ENCODE measurements around the gene ARHGEF16. TPM values are rescaled to one million over a fixed set of nuclear protein-coding genes. Genes with fewer than 3 reads are reported as not detected.

Gene ARHGEF16
- total RNA-seq, 2 experiments from 2014 or later, result not detected

DNA sequence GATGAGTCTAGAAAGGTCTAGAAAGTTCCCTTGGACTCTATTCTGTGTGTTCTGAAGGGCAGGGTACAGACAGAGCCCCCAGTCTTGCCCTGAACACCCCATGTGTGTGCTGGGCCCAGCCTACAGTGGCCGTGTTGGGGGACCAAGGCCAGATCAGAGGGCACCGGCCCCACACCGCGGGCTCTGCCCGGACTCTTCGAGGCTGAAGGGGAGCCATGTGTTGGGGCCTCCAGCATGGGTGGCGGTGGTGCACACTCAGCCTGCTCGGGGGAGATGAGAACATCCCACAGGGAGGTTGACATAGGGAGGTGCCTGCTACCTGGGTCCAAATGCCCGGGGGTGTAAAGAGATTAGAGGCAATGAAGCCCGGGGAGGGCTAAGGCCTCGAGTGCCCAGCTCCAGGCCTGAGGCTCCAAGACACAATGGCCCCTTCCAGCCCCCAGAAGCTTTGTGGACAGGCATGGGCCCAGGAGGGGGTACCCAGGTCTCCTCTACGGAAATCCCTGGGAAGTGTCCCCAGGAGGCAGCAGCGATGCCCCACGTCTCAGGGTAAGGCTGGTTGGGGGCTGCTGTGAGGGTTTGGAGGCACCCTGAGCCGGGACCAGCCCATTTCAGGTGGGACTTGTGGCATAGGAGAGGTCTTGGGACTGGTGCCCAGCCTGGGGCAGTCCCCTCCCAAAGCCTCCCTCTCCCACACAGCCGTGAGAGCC is 12.1 kb downstream of the ARHGEF16 start:
- H3K9me3 Mint-ChIP-seq, result no peaks in the 10 kb centered on the region
- CTCF ChIA-PET, result no interaction called here
- no peaks in the 10 kb centered on the region for H3K27me3 Mint-ChIP-seq
- POLR2A ChIA-PET, result no interaction called here
- H3K36me3 Mint-ChIP-seq (ENCODE audit: low read depth), result no peaks in the 10 kb centered on the region
- no peak for DNase-seq
- no peaks in the 10 kb centered on the region for H3K4me1 Mint-ChIP-seq
- no peak overlapping the region for H3K4me3 Mint-ChIP-seq
- H3K27ac Mint-ChIP-seq, result no peak overlapping the region

DNA sequence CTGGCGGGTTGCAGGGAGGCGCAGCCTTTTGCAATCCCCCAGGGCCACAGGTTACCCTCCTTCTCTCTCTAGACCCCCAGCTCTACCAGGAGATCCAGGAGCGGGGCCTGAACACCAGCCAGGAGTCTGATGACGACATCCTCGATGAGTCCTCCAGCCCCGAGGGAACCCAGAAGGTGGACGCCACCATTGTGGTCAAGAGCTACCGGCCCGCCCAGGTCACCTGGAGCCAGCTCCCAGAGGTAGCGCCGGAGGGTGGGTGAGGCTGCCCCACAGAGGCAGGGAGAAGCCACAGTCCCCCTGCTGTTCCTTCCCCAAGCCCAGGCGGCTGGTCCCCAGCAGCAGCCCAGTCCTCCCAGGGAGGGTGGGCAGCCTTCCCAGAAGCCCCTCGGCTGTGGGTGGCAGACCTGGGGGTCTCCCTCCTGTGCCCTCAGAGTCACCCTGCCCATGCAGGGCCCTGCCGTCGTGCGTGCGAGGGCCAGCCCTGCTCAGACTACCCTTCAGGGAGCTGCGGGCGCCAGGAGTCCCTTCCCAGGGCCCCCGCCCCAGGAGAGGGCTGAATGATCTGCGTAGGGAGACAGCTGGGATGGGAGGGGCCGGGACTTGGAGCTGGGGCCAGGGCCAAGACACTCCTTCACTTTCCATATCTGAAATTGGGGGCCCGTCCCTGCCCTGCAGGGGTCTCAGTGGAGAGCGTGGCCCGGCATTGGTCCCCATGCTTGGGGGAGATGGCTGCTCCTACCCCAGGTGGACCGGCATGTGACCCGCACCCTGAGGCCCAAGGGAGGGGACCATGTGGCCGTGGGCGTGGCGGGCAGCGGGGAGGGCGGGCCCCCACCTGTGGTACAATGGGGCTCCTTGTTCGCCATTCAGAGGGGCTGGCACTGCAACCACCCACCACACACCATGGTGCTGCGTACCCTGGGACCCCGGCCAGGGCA is 12.9 kb downstream of the ARHGEF16 start:
- Mint-ChIP-seq H3K27me3 (no peaks in the 10 kb centered on the region), H3K9me3 (no peaks in the 10 kb centered on the region)
- CTCF ChIA-PET, result no interaction called here

GRCh38 chr1:3468236-3469103 is 14.0 kb downstream of the ARHGEF16 start:
- H3K4me1 Mint-ChIP-seq, result no peaks in the 10 kb centered on the region

More for the DNA sequence above, 12.9 kb downstream of the ARHGEF16 start:
- H3K4me3 Mint-ChIP-seq, result no peak overlapping the region
- POLR2A ChIA-PET, result interaction anchor here (0.5 kb wide), 1 partner anchor 154 kb away, joined by 3 read pairs; no protein-coding TSS in a partner anchor
- no peak for DNase-seq
- H3K4me1 Mint-ChIP-seq, result no peaks in the 10 kb centered on the region
- no peaks in the 10 kb centered on the region for H3K36me3 Mint-ChIP-seq (ENCODE audit: low read depth)
- no peak overlapping the region for H3K27ac Mint-ChIP-seq

DNA sequence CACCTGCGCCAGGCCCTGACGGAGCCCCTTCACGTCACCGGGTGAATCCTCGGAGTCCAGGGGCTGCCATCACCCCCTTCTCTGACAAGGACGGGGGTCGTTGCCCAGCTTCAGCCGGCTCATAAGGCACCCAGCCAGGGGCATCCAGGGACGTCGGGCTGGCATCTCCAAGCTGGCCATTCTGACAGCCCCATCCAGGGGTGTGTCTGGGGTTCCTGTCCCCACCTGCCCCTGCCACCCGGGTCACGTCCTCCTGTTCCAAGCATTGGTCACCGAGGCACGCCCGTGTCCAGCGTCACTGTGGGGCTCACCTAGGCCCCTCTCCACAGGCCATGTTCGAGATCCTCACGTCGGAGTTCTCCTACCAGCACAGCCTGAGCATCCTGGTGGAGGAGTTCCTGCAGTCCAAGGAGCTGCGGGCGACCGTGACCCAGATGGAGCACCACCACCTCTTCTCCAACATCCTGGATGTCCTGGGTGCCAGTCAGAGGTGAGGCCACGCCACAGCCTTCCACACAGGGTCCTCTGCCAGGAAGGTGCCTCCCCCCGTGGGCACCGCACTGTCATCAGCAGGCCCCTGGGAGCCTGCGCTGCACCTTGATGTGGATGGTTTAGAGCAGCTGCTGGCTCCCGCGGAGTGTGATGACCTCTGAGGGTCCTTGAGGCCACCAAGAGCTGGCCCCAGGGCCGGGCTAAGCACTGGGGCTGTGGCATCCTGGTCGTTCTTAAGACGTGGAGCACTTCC is 14.8 kb downstream of the ARHGEF16 start:
- Mint-ChIP-seq H3K27me3 (no peaks in the 10 kb centered on the region), H3K4me1 (no peaks in the 10 kb centered on the region), H3K36me3 (ENCODE audit: low read depth) (no peaks in the 10 kb centered on the region), H3K9me3 (no peaks in the 10 kb centered on the region), H3K4me3 (no peak overlapping the region), H3K27ac (no peak overlapping the region)
- POLR2A ChIA-PET, result no interaction called here
- CTCF ChIA-PET, result no interaction called here
- DNase-seq, result no peak

More at GRCh38 chr1:3468236-3469103, 14.0 kb downstream of the ARHGEF16 start:
- Mint-ChIP-seq H3K27ac (no peak overlapping the region), H3K36me3 (ENCODE audit: low read depth) (no peaks in the 10 kb centered on the region), H3K9me3 (no peaks in the 10 kb centered on the region), H3K27me3 (no peaks in the 10 kb centered on the region), H3K4me3 (no peak overlapping the region)
- ChIA-PET CTCF (no interaction called here), POLR2A (interaction anchor here (0.5 kb wide), 1 partner anchor 156 kb away, joined by 3 read pairs; no protein-coding TSS in a partner anchor)
- no peak for DNase-seq

DNA sequence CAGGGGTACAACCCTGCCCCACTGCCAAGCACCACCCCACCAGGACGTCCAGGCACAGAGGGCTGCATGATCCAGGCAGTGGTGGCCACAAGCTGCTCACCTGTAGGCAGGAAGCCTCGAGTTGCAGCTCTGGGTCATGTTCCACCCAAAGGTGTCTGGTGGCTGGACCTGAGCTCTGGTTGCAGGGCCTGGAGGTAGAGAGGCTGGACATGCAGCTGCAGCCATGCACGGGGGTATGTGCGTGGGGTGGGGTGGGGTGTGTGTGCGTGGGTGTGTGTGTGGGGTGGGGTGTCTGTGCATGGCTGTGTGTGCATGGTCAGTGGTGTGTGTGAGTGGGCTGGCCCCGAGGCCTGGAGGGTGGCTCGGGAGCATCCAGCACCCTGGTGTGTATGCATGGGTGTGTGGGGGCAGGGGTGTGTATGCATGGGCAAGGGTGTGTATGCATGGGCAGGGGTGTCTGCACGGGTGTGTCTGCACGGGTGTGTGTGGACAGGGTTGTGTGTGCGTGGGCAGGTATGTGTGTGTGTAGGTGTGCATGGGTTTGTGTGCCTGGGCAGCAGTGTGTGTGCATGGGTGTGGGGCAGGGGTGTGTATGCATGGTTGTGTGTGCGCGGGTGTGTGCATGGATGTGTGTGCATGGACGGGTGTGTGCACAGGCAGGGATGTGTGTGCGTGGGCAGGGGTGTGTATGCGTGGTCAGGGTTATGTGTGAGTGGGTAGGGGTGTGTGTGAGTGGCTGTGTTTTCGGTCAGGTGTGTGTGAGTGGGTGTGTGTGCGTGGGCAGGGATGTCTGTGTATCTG is 15.6 kb downstream of the ARHGEF16 start:
- Mint-ChIP-seq H3K27ac (no peak overlapping the region), H3K36me3 (ENCODE audit: low read depth) (no peaks in the 10 kb centered on the region), H3K4me1 (no peaks in the 10 kb centered on the region), H3K9me3 (no peaks in the 10 kb centered on the region), H3K27me3 (no peaks in the 10 kb centered on the region), H3K4me3 (no peak overlapping the region)
- no peak for DNase-seq
- CTCF ChIA-PET, result no interaction called here
- POLR2A ChIA-PET, result no interaction called here

- Mint-ChIP-seq H3K27ac (no peak overlapping the region), H3K4me1 (no peaks in the 10 kb centered on the region), H3K9me3 (no peaks in the 10 kb centered on the region), H3K4me3 (no peak overlapping the region), H3K27me3 (no peaks in the 10 kb centered on the region), H3K36me3 (ENCODE audit: low read depth) (no peaks in the 10 kb centered on the region)
- POLR2A ChIA-PET, result no interaction called here
- CTCF ChIA-PET, result interaction anchor here (1.8 kb wide), 1 partner anchor 18 kb away, joined by 8 read pairs; no protein-coding TSS in a partner anchor
- DNase-seq, result no peak
Observed at GRCh38 chr1:3470650-3471355, 16.3 kb downstream of the ARHGEF16 start.

DNA sequence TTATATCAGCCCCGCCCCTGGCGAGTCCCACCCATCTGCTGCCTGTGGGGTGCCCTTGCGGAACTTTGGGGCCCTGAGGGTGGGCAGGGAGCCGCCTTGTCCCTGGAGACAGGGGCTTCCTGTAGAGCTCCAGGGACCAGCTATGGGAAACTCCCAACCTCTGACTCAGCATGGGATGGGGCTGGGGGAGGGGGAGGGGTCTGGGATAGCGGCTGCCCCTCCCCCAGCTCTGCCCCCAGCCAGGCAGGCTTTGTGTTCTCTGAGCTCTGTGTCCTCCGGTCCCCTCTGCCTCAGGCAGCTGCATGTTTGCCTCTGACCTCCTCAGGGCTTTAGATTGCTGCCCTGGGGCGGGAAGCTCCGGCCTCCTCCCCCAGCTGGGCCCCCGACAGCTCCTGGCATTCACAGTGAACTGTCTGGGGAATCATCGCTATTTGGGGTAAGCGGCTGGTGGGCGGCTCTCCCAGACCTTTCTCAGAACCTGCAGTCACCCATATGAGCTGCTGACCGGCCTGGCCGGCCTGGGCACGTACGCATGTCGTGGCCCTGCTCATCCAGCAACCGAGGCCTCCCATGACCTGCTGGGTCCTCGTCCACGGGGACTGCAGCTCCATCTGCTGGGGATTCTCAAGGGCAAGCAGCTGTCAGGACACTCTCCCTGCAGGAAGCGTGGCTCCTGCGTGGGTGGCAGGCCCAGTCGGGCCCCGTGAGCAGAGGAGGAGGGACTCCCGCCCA is 17.1 kb downstream of the ARHGEF16 start:
- POLR2A ChIA-PET, result no interaction called here
- H3K4me1 Mint-ChIP-seq, result no peaks in the 10 kb centered on the region
- H3K27me3 Mint-ChIP-seq, result no peaks in the 10 kb centered on the region
- H3K36me3 Mint-ChIP-seq (ENCODE audit: low read depth), result no peaks in the 10 kb centered on the region
- H3K9me3 Mint-ChIP-seq, result no peaks in the 10 kb centered on the region
- H3K27ac Mint-ChIP-seq, result no peak overlapping the region
- DNase-seq, result no peak
- CTCF ChIA-PET, result interaction anchor here (1.8 kb wide), 1 partner anchor 19 kb away, joined by 8 read pairs; no protein-coding TSS in a partner anchor
- no peak overlapping the region for H3K4me3 Mint-ChIP-seq

DNA sequence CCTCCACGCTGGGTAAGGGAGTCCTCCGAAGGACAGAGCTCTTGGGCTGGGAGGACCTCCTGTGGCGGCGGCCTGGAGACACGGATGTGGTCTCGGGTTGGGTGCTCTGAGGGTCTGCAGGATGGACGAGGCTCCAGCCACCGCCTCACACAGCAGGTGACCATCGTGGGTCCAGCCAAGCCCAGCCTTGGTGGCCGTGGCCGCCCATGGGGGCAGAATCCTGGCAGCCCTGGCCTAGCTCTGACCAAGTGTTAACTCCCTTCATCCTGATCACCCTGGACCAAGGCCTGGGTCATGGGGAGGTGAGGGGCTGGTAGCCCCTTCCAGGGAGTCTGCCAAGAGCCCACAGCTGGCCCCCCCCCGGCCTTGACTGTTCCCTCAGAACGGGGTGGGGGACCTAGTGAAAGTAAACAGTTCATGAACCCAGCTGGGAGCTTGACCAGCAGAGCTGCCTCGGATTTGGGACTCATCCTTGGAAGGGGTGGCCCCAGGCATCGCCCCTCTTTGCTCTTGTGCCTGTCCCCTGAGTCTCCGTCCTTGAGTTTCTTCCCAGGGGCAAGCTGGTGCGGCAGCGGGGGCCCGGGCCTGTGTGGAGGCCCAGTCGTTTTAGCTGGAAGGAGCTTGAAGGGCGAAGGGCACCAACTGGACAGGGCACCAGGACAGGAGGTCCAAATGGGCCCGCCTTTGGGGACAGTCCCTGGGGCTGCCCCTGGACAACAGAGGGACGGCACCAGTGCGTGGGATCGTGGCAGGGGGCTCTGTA is 17.8 kb downstream of the ARHGEF16 start:
- Mint-ChIP-seq H3K36me3 (ENCODE audit: low read depth) (no peaks in the 10 kb centered on the region), H3K9me3 (no peaks in the 10 kb centered on the region), H3K27me3 (no peaks in the 10 kb centered on the region), H3K27ac (no peak overlapping the region), H3K4me3 (no peak overlapping the region), H3K4me1 (no peaks in the 10 kb centered on the region)
- POLR2A ChIA-PET, result no interaction called here
- CTCF ChIA-PET, result interaction anchor here (1.8 kb wide), 1 partner anchor 19 kb away, joined by 8 read pairs; no protein-coding TSS in a partner anchor
- no peak for DNase-seq

DNA sequence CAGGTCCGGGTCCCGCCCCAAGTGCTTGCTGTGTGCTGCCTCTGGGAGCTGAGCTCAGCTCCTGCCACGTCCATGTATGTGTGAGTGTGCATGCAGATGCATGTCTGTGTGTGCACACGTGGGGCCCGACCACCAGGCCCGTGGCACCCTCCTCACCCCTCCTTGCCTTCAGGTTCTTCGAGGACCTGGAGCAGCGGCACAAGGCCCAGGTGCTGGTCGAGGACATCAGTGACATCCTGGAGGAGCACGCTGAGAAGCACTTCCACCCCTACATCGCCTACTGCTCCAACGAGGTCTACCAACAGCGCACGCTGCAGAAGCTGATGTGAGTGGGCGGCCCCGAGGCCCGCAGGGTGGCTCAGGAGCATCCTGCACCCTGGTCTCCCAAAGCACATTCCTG is 18.4 kb downstream of the ARHGEF16 start:
- Mint-ChIP-seq H3K36me3 (ENCODE audit: low read depth) (no peaks in the 10 kb centered on the region), H3K4me3 (no peak overlapping the region), H3K4me1 (no peaks in the 10 kb centered on the region), H3K27ac (no peak overlapping the region), H3K27me3 (no peaks in the 10 kb centered on the region), H3K9me3 (no peaks in the 10 kb centered on the region)
- ChIA-PET CTCF (interaction anchor here (1.8 kb wide), 1 partner anchor 20 kb away, joined by 8 read pairs; no protein-coding TSS in a partner anchor), POLR2A (no interaction called here)
- DNase-seq, result no peak

GRCh38 chr1:3473381-3473844 is 18.9 kb downstream of the ARHGEF16 start:
- no peak overlapping the region for H3K27ac Mint-ChIP-seq
- ChIA-PET POLR2A (no interaction called here), CTCF (no interaction called here)
- no peaks in the 10 kb centered on the region for H3K9me3 Mint-ChIP-seq
- H3K27me3 Mint-ChIP-seq, result no peaks in the 10 kb centered on the region
- DNase-seq, result no peak
- no peak overlapping the region for H3K4me3 Mint-ChIP-seq
- no peaks in the 10 kb centered on the region for H3K36me3 Mint-ChIP-seq (ENCODE audit: low read depth)
- H3K4me1 Mint-ChIP-seq, result no peaks in the 10 kb centered on the region
